HEK293 (cell line): ENCODE results near the gene CACNA1D.

Experiments
- AEBP2 ChIP-seq: fragments of 450-650 bp; formaldehyde crosslinking; IDR thresholded peaks from 2 replicates; pipeline ENCODE4 v1.5.1; 2016; ENCODE audit warnings: missing biosample characterization, missing genetic modification characterization, borderline replicate concordance
- GLIS2 ChIP-seq: fragments of 450-650 bp; formaldehyde crosslinking; IDR thresholded peaks from 2 replicates; pipeline ENCODE4 v1.5.1; 2016; ENCODE audit warnings: missing biosample characterization, missing genetic modification characterization
- OSR2 ChIP-seq: fragments of 450-650 bp; formaldehyde crosslinking; IDR thresholded peaks from 2 replicates; pipeline ENCODE4 v1.5.1; 2016; ENCODE audit warnings: missing biosample characterization, missing genetic modification characterization
- PRDM1 ChIP-seq: fragments of 450-650 bp; formaldehyde crosslinking; IDR thresholded peaks from 2 replicates; pipeline ENCODE4; 2016; ENCODE audit warnings: missing biosample characterization, missing genetic modification characterization
- YY2 ChIP-seq: fragments of 450-650 bp; formaldehyde crosslinking; IDR thresholded peaks from 2 replicates; pipeline ENCODE4 v1.5.1; 2016; ENCODE audit warnings: missing biosample characterization, missing genetic modification characterization
- ZBTB17 ChIP-seq: fragments of 450-650 bp; formaldehyde crosslinking; IDR thresholded peaks from 2 replicates; pipeline ENCODE4 v1.5.1; 2016; ENCODE audit warnings: missing biosample characterization, missing genetic modification characterization
- ZEB2 ChIP-seq: fragments of 450-650 bp; formaldehyde crosslinking; IDR thresholded peaks from 2 replicates; pipeline ENCODE4 v1.5.1; 2016; ENCODE audit warnings: missing biosample characterization, missing genetic modification characterization
- ZFP37 ChIP-seq: fragments of 450-650 bp; formaldehyde crosslinking; IDR thresholded peaks from 2 replicates; pipeline ENCODE4 v1.5.1; 2016; ENCODE audit warnings: missing biosample characterization, missing genetic modification characterization
- ZNF239 ChIP-seq: fragments of 450-650 bp; formaldehyde crosslinking; IDR thresholded peaks from 2 replicates; pipeline ENCODE4 v1.5.1; 2016; ENCODE audit warnings: missing biosample characterization, missing genetic modification characterization
- ZNF266 ChIP-seq: fragments of 450-650 bp; formaldehyde crosslinking; IDR thresholded peaks from 2 replicates; pipeline ENCODE4 v1.5.1; 2016; ENCODE audit warnings: missing biosample characterization, missing genetic modification characterization, low read depth
- ZNF350 ChIP-seq: fragments of 450-650 bp; formaldehyde crosslinking; IDR thresholded peaks from 2 replicates; pipeline ENCODE4 v1.5.0; 2017; ENCODE audit warnings: missing biosample characterization, mild to moderate bottlenecking, missing genetic modification characterization
- ZNF354C ChIP-seq: fragments of 450-650 bp; formaldehyde crosslinking; IDR thresholded peaks from 2 replicates; pipeline ENCODE4 v1.5.1; 2016; ENCODE audit warnings: missing biosample characterization, missing genetic modification characterization, low read depth, borderline replicate concordance
- ZNF518A ChIP-seq: fragments of 450-650 bp; formaldehyde crosslinking; conservative IDR thresholded peaks from 2 replicates; pipeline ENCODE4 v1.5.1; 2016; ENCODE audit warnings: low read depth, missing biosample characterization, missing genetic modification characterization
- ZNF610 ChIP-seq: fragments of 450-650 bp; formaldehyde crosslinking; IDR thresholded peaks from 2 replicates; pipeline ENCODE4 v1.5.1; 2016; ENCODE audit warnings: missing biosample characterization, missing genetic modification characterization, borderline replicate concordance
- ZNF701 ChIP-seq: fragments of 450-650 bp; formaldehyde crosslinking; IDR thresholded peaks from 2 replicates; pipeline ENCODE4 v1.5.1; 2016; ENCODE audit warnings: missing biosample characterization, missing genetic modification characterization
- ZNF843 ChIP-seq: fragments of 450-650 bp; formaldehyde crosslinking; IDR thresholded peaks from 2 replicates; pipeline ENCODE4 v1.5.1; 2016; ENCODE audit warnings: missing biosample characterization, missing genetic modification characterization
- ZSCAN16 ChIP-seq: fragments of 450-650 bp; formaldehyde crosslinking; IDR thresholded peaks from 2 replicates; pipeline ENCODE4 v1.5.1; 2016; ENCODE audit warnings: missing biosample characterization, missing genetic modification characterization
- TF ChIP-seq, protein P1 (sequence below): fragments of 450-650 bp; formaldehyde crosslinking; IDR thresholded peaks from 2 replicates; pipeline ENCODE4 v1.5.1; 2016; ENCODE audit warnings: missing biosample characterization, missing genetic modification characterization, borderline replicate concordance
- TF ChIP-seq, protein P2 (sequence below): fragments of 450-650 bp; formaldehyde crosslinking; IDR thresholded peaks from 2 replicates; pipeline ENCODE4 v1.5.1; 2016; ENCODE audit warnings: missing biosample characterization, missing genetic modification characterization
- TF ChIP-seq, protein P3 (sequence below): fragments of 450-650 bp; formaldehyde crosslinking; conservative IDR thresholded peaks from 2 replicates; pipeline ENCODE4 v1.5.1; 2016; ENCODE audit warnings: low read depth, missing biosample characterization, missing genetic modification characterization

CACNA1D gene

GRCh38 chr3:53730576-53730975 is 236.2 kb downstream of the CACNA1D start (continued):
- TF ChIP-seq ZFP37 (tag by site-specific recombination) (no peak), ZBTB17 (tag by site-specific recombination) (peak; percentile 32; the same call in 1 of the 2 replicates), ZNF266 (no peak), YY2 (tag by site-specific recombination) (no peak), AEBP2 (no peak), ZNF843 (tag by site-specific recombination) (no peak), ZNF701 (tag by site-specific recombination) (no peak), ZNF518A (tag by site-specific recombination) (no peak), ZNF350 (tag by site-specific recombination) (no peak), PRDM1 (tag by site-specific recombination) (no peak), ZNF239 (tag by site-specific recombination) (no peak), ZSCAN16 (no peak), ZNF610 (no peak), ZNF354C (tag by site-specific recombination) (no peak), ZEB2 (tag by site-specific recombination) (peak; percentile 34; the same call in 1 of the 2 replicates), OSR2 (peak; percentile 76), GLIS2 (tag by site-specific recombination) (no peak)
- TF ChIP-seq, protein P1, sequence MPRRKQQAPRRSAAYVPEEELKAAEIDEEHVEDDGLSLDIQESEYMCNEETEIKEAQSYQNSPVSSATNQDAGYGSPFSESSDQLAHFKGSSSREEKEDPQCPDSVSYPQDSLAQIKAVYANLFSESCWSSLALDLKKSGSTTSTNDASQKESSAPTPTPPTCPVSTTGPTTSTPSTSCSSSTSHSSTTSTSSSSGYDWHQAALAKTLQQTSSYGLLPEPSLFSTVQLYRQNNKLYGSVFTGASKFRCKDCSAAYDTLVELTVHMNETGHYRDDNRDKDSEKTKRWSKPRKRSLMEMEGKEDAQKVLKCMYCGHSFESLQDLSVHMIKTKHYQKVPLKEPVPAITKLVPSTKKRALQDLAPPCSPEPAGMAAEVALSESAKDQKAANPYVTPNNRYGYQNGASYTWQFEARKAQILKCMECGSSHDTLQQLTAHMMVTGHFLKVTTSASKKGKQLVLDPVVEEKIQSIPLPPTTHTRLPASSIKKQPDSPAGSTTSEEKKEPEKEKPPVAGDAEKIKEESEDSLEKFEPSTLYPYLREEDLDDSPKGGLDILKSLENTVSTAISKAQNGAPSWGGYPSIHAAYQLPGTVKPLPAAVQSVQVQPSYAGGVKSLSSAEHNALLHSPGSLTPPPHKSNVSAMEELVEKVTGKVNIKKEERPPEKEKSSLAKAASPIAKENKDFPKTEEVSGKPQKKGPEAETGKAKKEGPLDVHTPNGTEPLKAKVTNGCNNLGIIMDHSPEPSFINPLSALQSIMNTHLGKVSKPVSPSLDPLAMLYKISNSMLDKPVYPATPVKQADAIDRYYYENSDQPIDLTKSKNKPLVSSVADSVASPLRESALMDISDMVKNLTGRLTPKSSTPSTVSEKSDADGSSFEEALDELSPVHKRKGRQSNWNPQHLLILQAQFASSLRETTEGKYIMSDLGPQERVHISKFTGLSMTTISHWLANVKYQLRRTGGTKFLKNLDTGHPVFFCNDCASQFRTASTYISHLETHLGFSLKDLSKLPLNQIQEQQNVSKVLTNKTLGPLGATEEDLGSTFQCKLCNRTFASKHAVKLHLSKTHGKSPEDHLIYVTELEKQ: 0 out of 2 replicates have a peak, but pooled peaks have one; percentile 18
- TF ChIP-seq, protein P2, sequence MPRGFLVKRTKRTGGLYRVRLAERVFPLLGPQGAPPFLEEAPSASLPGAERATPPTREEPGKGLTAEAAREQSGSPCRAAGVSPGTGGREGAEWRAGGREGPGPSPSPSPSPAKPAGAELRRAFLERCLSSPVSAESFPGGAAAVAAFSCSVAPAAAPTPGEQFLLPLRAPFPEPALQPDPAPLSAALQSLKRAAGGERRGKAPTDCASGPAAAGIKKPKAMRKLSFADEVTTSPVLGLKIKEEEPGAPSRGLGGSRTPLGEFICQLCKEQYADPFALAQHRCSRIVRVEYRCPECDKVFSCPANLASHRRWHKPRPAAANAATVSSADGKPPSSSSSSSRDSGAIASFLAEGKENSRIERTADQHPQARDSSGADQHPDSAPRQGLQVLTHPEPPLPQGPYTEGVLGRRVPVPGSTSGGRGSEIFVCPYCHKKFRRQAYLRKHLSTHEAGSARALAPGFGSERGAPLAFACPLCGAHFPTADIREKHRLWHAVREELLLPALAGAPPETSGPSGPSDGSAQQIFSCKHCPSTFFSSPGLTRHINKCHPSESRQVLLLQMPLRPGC (tag by site-specific recombination): no peak
- TF ChIP-seq, protein P3, sequence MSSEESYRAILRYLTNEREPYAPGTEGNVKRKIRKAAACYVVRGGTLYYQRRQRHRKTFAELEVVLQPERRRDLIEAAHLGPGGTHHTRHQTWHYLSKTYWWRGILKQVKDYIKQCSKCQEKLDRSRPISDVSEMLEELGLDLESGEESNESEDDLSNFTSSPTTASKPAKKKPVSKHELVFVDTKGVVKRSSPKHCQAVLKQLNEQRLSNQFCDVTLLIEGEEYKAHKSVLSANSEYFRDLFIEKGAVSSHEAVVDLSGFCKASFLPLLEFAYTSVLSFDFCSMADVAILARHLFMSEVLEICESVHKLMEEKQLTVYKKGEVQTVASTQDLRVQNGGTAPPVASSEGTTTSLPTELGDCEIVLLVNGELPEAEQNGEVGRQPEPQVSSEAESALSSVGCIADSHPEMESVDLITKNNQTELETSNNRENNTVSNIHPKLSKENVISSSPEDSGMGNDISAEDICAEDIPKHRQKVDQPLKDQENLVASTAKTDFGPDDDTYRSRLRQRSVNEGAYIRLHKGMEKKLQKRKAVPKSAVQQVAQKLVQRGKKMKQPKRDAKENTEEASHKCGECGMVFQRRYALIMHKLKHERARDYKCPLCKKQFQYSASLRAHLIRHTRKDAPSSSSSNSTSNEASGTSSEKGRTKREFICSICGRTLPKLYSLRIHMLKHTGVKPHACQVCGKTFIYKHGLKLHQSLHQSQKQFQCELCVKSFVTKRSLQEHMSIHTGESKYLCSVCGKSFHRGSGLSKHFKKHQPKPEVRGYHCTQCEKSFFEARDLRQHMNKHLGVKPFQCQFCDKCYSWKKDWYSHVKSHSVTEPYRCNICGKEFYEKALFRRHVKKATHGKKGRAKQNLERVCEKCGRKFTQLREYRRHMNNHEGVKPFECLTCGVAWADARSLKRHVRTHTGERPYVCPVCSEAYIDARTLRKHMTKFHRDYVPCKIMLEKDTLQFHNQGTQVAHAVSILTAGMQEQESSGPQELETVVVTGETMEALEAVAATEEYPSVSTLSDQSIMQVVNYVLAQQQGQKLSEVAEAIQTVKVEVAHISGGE (tag by site-specific recombination): no peak
